Neural cell (in vitro differentiated cells): ENCODE results near the gene PADI4. TPM values are rescaled to one million over a fixed set of nuclear protein-coding genes. Genes with fewer than 3 reads are reported as not detected.

Experiments used
- H2AFZ ChIP-seq: fragments of 200-600, 300-800 bp; sonication (generic), shearing (Covaris generic); 2 replicates; pipeline ENCODE4 v1.6.0; 2014; ENCODE audit warnings: low read depth, mild to moderate bottlenecking, antibody characterized with exemption, low read length, moderate library complexity
- H3F3A ChIP-seq: fragments of 200-600 bp; shearing (Covaris generic); 2 replicates; pipeline ENCODE4 v1.6.1; 2016; ENCODE audit warnings: mild to moderate bottlenecking, moderate library complexity, mixed read lengths, antibody characterized with exemption, low read length; ENCODE audit not compliant: insufficient read depth, poor library complexity, severe bottlenecking
- H3K27ac ChIP-seq: fragments of 200-600, 300-800 bp; sonication (generic), shearing (Covaris generic); 2 replicates; pipeline ENCODE4 v1.5.1; 2014; ENCODE audit warnings: mild to moderate bottlenecking, low read length, moderate library complexity
- H3K27me3 ChIP-seq: fragments of 300-800, 200-600 bp; sonication (generic), shearing (Covaris generic); 2 replicates; pipeline ENCODE4 v1.6.0; 2014; ENCODE audit warnings: mild to moderate bottlenecking, low read depth, low read length, moderate library complexity; ENCODE audit not compliant: insufficient read depth
- H3K36me3 ChIP-seq: fragments of 300-800, 200-600 bp; sonication (generic), shearing (Covaris generic); 2 replicates; pipeline ENCODE4 v1.5.1; 2014; ENCODE audit warnings: mild to moderate bottlenecking, antibody characterized with exemption, low read length, moderate library complexity; ENCODE audit not compliant: insufficient read depth
- H3K4me2 ChIP-seq: fragments of 300-800, 200-600 bp; sonication (generic), shearing (Covaris generic); 2 replicates; pipeline ENCODE4 v1.6.0; 2014; ENCODE audit warnings: mild to moderate bottlenecking, low read length
- H3K4me3 ChIP-seq: fragments of 300-800, 200-600 bp; sonication (generic), shearing (Covaris generic); 2 replicates; pipeline ENCODE4 v1.5.1; 2014; ENCODE audit warnings: mild to moderate bottlenecking, low read length, moderate library complexity
- H3K79me2 ChIP-seq: fragments of 200-600 bp; shearing (Covaris generic); replicated peaks from 2 replicates; pipeline ENCODE4 v1.6.0; 2014; ENCODE audit warnings: mild to moderate bottlenecking, low read length, moderate library complexity; ENCODE audit not compliant: insufficient read depth
- H3K9ac ChIP-seq: fragments of 300-800, 200-600 bp; sonication (generic), shearing (Covaris generic); 2 replicates; pipeline ENCODE4 v1.6.1; 2016; ENCODE audit warnings: mild to moderate bottlenecking, low read length, mixed read lengths
- H3K9me2 ChIP-seq: fragments of 200-600 bp; shearing (Covaris generic); 2 replicates; pipeline ENCODE4 v1.6.1; 2016; ENCODE audit warnings: mild to moderate bottlenecking, low read length, mixed read lengths; ENCODE audit not compliant: insufficient read depth
- H3K9me3 ChIP-seq: fragments of 200-600, 300-800 bp; sonication (generic), shearing (Covaris generic); 2 replicates; pipeline ENCODE4 v1.6.1; 2016; ENCODE audit warnings: mild to moderate bottlenecking, mixed run types, low read length, moderate library complexity, mixed read lengths
- H4K20me1 ChIP-seq: fragments of 200-600 bp; shearing (Covaris generic); 2 replicates; pipeline ENCODE4 v1.6.1; 2016; ENCODE audit warnings: mild to moderate bottlenecking, mixed run types; ENCODE audit not compliant: insufficient read depth
- EP300 ChIP-seq: fragments of 450-650 bp; conservative IDR thresholded peaks from 2 replicates; pipeline ENCODE4 v1.6.1; 2014; ENCODE audit warnings: antibody characterized with exemption, mild to moderate bottlenecking, moderate library complexity; ENCODE audit not compliant: poor library complexity, severe bottlenecking
- EZH2 ChIP-seq: fragments of 200-600, 300-800 bp; shearing (Covaris generic), sonication (generic); IDR thresholded peaks from 2 replicates; pipeline ENCODE4 v1.6.1; 2014; ENCODE audit warnings: antibody characterized with exemption, low read length, borderline replicate concordance, mild to moderate bottlenecking; ENCODE audit not compliant: insufficient read depth, poor library complexity, severe bottlenecking
- MXI1 ChIP-seq: fragments of 450-650 bp; conservative IDR thresholded peaks from 2 replicates; pipeline ENCODE4 v1.6.1; 2014; ENCODE audit warnings: antibody characterized with exemption, mild to moderate bottlenecking; ENCODE audit not compliant: poor library complexity, severe bottlenecking
- POLR2AphosphoS5 ChIP-seq: IDR thresholded peaks from 2 replicates; pipeline ENCODE4 v1.6.1; 2012
- RAD21 ChIP-seq: fragments of 450-650 bp; conservative IDR thresholded peaks from 2 replicates; pipeline ENCODE4 v1.6.1; 2014; ENCODE audit warnings: antibody characterized with exemption, mild to moderate bottlenecking, moderate library complexity
- SMC3 ChIP-seq: fragments of 450-650 bp; conservative IDR thresholded peaks from 2 replicates; pipeline ENCODE4 v1.6.1; 2014; ENCODE audit warnings: antibody characterized with exemption, mild to moderate bottlenecking, moderate library complexity; ENCODE audit not compliant: poor library complexity
- TAF1 ChIP-seq: IDR thresholded peaks from 2 replicates; pipeline ENCODE4 v1.6.1; 2012; ENCODE audit warnings: low read depth
- polyA plus RNA-seq: library from polyadenylated mRNA; depleted of rRNA; stranded (reverse); fragments of >200 nt; gene quantifications from 2 replicates; pipeline ENCODE4 v1.2.3, GENCODE V29; 2014
- TF ChIP-seq, protein P1 (sequence below): fragments of 450-650 bp; IDR thresholded peaks from 2 replicates; pipeline ENCODE4 v1.5.1; 2014; ENCODE audit warnings: antibody characterized with exemption, mild to moderate bottlenecking, moderate library complexity; ENCODE audit not compliant: poor library complexity, severe bottlenecking
- TF ChIP-seq, protein P2 (sequence below): IDR thresholded peaks from 2 replicates; pipeline ENCODE4 v1.6.1; 2012; ENCODE audit warnings: borderline replicate concordance

Gene PADI4
- polyA plus RNA-seq, 1 donor from 2014 or later, result not detected

DNA sequence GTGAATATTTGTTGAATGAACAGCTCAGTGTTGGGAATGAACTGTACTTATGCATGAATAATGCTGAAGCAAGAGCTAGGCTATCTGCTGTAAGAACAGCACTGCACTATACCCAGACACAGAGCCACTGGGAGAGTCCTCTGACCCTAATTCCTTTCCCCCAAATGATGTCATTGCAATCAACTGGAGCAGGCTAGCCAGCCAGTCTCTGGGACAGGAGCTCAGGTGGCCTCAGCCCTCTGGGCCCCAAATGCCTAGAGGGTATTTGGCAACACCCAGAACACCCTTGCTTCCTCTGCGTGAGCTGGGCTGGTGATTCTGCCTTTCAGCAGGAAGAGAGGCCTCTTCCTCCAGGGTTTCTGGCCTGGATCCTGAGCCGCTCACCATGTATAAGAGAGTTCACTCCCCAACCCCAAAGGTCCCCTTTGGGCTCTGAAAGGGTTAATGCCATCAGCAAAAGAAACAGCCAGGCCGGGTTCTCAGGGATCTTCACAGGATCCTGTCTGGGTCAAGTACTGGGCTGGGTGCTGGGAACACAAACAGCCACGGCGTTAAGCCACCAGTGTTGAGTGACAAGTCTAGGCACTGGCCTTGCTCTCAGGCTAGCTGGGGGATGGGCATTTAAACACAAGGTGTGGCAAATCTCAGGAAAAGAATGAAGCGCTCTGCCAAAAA, 3.7 kb upstream of the PADI4 start:
- no peak overlapping the region for H3K4me3 ChIP-seq
- no peak overlapping the region for H3K4me2 ChIP-seq
- no peaks in the 10 kb centered on the region for H3K36me3 ChIP-seq
- H3K27me3 ChIP-seq, result no peaks in the 10 kb centered on the region
- no peak overlapping the region for H3K9ac ChIP-seq
- H3K9me2 ChIP-seq, result no peaks in the 10 kb centered on the region
- no peak overlapping the region for H2AFZ ChIP-seq
- H3K9me3 ChIP-seq, result no peaks in the 10 kb centered on the region
- H3F3A ChIP-seq, result no peaks in the 10 kb centered on the region
- no peaks in the 10 kb centered on the region for H4K20me1 ChIP-seq
- H3K79me2 ChIP-seq, result no peaks in the 10 kb centered on the region
- no peak overlapping the region for H3K27ac ChIP-seq
- TF ChIP-seq TAF1, result no peak
- no peak for TF ChIP-seq RAD21
- no peak for TF ChIP-seq EP300
- TF ChIP-seq MXI1, result no peak
- TF ChIP-seq, protein P1, sequence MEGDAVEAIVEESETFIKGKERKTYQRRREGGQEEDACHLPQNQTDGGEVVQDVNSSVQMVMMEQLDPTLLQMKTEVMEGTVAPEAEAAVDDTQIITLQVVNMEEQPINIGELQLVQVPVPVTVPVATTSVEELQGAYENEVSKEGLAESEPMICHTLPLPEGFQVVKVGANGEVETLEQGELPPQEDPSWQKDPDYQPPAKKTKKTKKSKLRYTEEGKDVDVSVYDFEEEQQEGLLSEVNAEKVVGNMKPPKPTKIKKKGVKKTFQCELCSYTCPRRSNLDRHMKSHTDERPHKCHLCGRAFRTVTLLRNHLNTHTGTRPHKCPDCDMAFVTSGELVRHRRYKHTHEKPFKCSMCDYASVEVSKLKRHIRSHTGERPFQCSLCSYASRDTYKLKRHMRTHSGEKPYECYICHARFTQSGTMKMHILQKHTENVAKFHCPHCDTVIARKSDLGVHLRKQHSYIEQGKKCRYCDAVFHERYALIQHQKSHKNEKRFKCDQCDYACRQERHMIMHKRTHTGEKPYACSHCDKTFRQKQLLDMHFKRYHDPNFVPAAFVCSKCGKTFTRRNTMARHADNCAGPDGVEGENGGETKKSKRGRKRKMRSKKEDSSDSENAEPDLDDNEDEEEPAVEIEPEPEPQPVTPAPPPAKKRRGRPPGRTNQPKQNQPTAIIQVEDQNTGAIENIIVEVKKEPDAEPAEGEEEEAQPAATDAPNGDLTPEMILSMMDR, result no peak
- TF ChIP-seq SMC3, result no peak
- TF ChIP-seq EZH2, result no peak
- no peak for TF ChIP-seq POLR2AphosphoS5
- TF ChIP-seq, protein P2, sequence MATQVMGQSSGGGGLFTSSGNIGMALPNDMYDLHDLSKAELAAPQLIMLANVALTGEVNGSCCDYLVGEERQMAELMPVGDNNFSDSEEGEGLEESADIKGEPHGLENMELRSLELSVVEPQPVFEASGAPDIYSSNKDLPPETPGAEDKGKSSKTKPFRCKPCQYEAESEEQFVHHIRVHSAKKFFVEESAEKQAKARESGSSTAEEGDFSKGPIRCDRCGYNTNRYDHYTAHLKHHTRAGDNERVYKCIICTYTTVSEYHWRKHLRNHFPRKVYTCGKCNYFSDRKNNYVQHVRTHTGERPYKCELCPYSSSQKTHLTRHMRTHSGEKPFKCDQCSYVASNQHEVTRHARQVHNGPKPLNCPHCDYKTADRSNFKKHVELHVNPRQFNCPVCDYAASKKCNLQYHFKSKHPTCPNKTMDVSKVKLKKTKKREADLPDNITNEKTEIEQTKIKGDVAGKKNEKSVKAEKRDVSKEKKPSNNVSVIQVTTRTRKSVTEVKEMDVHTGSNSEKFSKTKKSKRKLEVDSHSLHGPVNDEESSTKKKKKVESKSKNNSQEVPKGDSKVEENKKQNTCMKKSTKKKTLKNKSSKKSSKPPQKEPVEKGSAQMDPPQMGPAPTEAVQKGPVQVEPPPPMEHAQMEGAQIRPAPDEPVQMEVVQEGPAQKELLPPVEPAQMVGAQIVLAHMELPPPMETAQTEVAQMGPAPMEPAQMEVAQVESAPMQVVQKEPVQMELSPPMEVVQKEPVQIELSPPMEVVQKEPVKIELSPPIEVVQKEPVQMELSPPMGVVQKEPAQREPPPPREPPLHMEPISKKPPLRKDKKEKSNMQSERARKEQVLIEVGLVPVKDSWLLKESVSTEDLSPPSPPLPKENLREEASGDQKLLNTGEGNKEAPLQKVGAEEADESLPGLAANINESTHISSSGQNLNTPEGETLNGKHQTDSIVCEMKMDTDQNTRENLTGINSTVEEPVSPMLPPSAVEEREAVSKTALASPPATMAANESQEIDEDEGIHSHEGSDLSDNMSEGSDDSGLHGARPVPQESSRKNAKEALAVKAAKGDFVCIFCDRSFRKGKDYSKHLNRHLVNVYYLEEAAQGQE, result no peak

DNA sequence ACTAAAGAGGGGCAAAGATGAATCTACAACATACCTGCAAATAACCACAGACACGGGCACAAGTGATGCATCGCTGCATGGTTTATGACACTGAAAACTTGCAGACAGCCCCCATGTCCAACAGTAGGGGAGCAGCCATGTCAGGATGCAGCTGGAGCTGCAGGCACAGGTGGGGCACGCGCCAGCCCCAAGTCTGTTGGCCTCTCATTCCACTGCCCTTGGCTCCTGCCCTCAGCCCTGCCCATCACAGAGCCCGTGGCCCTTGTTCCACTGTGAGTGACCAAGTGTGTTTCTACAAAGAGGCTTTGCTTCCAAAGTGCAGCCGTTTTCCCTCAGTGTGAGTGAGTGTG, 3.2 kb upstream of the PADI4 start:
- Histone ChIP-seq H2AFZ (no peak overlapping the region), H4K20me1 (no peaks in the 10 kb centered on the region), H3K27ac (no peak overlapping the region), H3K4me3 (no peak overlapping the region), H3F3A (no peaks in the 10 kb centered on the region), H3K79me2 (no peaks in the 10 kb centered on the region), H3K4me2 (no peak overlapping the region), H3K36me3 (no peaks in the 10 kb centered on the region), H3K27me3 (no peaks in the 10 kb centered on the region), H3K9me3 (no peaks in the 10 kb centered on the region), H3K9me2 (no peaks in the 10 kb centered on the region), H3K9ac (no peak overlapping the region)
- TF ChIP-seq POLR2AphosphoS5, result no peak
